ENCODE data around the gene PLD3.

GRCh38 chr19:40360020-40360707 is 11.7 kb downstream of the PLD3 start:
- TF ChIP-seq CTCF (conservative IDR thresholded peaks at IDR 0.05; ENCODE audit: low read depth in 2 of 2), result no peak; a peak in 1 of 4 replicates
- no peak for TF ChIP-seq EZH2 (IDR thresholded peaks at IDR 0.05; ENCODE audit: low read depth, unreplicated experiment)
- TF ChIP-seq EZH2phosphoT487 (IDR thresholded peaks at IDR 0.05; ENCODE audit: unreplicated experiment), result no peak
- no peak for TF ChIP-seq REST (IDR thresholded peaks at IDR 0.05; ENCODE audit: unreplicated experiment)
- TF ChIP-seq POLR2AphosphoS5 (IDR thresholded peaks at IDR 0.05; ENCODE audit: low read depth), result no peak
- TF ChIP-seq ZNF331 (CRISPR knock-in tag; IDR thresholded peaks at IDR 0.05; ENCODE audit: low read depth), result no peak
- TF ChIP-seq ZNF114 (CRISPR knock-in tag; IDR thresholded peaks at IDR 0.05), result no peak
- no peak for TF ChIP-seq JUNB (IDR thresholded peaks at IDR 0.05; ENCODE audit: unreplicated experiment)
- TF ChIP-seq ETS1 (IDR thresholded peaks at IDR 0.05), result no peak
- TF ChIP-seq NANOG (IDR thresholded peaks at IDR 0.05; ENCODE audit: borderline replicate concordance), result no peak
- TF ChIP-seq ZNF462 (CRISPR knock-in tag; IDR thresholded peaks at IDR 0.05), result no peak
- TF ChIP-seq CREB1 (CRISPR knock-in tag; IDR thresholded peaks at IDR 0.05; ENCODE audit: low read depth), result no peak
- TF ChIP-seq STAT1 (IDR thresholded peaks at IDR 0.05; ENCODE audit: unreplicated experiment), result no peak
